OCI-LY7 (cell line): ENCODE data around the gene DERL3.

Experiments used
- EZH2phosphoT487 ChIP-seq: fragments of 200-600 bp; sonication (generic); IDR thresholded peaks from 2 replicates; pipeline ENCODE4 v1.6.1; 2018; ENCODE audit warnings: low read depth, borderline replicate concordance, mild to moderate bottlenecking, mixed run types, antibody characterized with exemption, low read length, moderate library complexity, mixed read lengths
- TF ChIP-seq, protein P1 (sequence below): fragments of 200-600 bp; sonication (generic); conservative IDR thresholded peaks from 2 replicates; pipeline ENCODE4 v1.5.1; 2014; ENCODE audit warnings: mild to moderate bottlenecking, antibody characterized with exemption, low read length, moderate library complexity, mixed read lengths

DNA sequence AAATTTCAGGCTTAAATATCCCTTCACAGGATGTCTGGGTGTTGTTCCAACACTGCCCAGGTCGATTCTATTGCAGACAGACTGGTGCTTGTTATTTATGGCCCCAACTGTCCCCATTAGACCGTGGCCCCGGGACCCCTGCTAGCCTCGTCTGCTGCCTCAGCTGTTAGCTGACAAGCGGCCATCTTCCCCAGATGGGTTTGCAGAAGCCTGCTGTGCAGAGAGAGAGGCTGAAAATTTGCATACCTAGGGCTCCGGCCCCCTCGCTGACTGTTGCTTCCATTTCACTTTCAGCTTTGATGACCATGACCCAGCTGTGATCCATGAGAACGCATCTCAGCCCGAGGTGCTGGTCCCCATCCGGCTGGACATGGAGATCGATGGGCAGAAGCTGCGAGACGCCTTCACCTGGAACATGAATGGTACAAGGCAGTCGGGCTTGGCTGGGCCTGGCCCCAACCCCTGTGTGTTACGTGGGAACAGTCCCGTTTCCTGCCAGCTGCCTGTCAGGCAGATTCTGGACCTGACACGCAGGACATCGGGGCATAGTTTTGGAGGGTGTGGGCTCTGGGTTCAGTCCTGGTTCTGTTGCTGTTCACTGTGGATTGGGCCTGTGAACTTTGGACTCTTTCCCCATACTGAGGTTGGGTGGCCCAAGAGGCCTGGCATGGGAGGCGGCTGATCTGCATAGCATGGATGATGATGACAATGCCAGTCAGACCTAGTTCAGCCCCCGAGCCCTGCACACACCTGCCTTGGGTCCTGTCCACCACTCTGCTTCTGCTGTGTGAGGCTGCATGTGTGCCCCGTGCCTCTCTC is 35.6 kb downstream of the DERL3 start:
- TF ChIP-seq, protein P1, sequence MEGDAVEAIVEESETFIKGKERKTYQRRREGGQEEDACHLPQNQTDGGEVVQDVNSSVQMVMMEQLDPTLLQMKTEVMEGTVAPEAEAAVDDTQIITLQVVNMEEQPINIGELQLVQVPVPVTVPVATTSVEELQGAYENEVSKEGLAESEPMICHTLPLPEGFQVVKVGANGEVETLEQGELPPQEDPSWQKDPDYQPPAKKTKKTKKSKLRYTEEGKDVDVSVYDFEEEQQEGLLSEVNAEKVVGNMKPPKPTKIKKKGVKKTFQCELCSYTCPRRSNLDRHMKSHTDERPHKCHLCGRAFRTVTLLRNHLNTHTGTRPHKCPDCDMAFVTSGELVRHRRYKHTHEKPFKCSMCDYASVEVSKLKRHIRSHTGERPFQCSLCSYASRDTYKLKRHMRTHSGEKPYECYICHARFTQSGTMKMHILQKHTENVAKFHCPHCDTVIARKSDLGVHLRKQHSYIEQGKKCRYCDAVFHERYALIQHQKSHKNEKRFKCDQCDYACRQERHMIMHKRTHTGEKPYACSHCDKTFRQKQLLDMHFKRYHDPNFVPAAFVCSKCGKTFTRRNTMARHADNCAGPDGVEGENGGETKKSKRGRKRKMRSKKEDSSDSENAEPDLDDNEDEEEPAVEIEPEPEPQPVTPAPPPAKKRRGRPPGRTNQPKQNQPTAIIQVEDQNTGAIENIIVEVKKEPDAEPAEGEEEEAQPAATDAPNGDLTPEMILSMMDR = no peak
- no peak for TF ChIP-seq EZH2phosphoT487
